ENCODE data around the gene SERPINB1. TPM values are rescaled to one million over a fixed set of nuclear protein-coding genes. Genes with fewer than 3 reads are reported as not detected.

SERPINB1 gene
- total RNA-seq, 1 experiment from 2014 or later, result 73.2 TPM

DNA sequence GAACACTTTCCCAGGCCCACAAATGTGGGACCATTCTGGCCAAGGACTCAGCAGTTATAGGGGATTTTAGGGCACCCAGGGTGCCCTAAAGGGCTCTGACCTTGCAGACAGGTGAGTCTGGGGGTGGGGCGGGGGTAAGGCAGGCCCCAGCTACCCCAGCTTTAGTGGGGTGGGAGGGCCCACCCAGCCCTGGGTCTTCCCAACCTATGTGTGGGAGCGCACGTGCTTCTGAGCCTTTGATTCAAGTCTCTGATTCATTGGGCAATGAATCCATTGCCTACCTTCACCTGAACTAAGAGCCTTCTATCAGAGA lies 958 bp downstream of the SERPINB1 start:
- no peak for TF ChIP-seq EGR1 (IDR thresholded peaks at IDR 0.05; ENCODE audit: low read depth)
- TF ChIP-seq EZH2 (IDR thresholded peaks at IDR 0.05), result no peak
- no peak for TF ChIP-seq CBX3 (IDR thresholded peaks at IDR 0.05; ENCODE audit: low read depth)
- TF ChIP-seq SIN3A (IDR thresholded peaks at IDR 0.05; ENCODE audit: low read depth), result no peak
- TF ChIP-seq, protein P1, sequence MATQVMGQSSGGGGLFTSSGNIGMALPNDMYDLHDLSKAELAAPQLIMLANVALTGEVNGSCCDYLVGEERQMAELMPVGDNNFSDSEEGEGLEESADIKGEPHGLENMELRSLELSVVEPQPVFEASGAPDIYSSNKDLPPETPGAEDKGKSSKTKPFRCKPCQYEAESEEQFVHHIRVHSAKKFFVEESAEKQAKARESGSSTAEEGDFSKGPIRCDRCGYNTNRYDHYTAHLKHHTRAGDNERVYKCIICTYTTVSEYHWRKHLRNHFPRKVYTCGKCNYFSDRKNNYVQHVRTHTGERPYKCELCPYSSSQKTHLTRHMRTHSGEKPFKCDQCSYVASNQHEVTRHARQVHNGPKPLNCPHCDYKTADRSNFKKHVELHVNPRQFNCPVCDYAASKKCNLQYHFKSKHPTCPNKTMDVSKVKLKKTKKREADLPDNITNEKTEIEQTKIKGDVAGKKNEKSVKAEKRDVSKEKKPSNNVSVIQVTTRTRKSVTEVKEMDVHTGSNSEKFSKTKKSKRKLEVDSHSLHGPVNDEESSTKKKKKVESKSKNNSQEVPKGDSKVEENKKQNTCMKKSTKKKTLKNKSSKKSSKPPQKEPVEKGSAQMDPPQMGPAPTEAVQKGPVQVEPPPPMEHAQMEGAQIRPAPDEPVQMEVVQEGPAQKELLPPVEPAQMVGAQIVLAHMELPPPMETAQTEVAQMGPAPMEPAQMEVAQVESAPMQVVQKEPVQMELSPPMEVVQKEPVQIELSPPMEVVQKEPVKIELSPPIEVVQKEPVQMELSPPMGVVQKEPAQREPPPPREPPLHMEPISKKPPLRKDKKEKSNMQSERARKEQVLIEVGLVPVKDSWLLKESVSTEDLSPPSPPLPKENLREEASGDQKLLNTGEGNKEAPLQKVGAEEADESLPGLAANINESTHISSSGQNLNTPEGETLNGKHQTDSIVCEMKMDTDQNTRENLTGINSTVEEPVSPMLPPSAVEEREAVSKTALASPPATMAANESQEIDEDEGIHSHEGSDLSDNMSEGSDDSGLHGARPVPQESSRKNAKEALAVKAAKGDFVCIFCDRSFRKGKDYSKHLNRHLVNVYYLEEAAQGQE (IDR thresholded peaks at IDR 0.05; ENCODE audit: low read depth), result no peak
- no peak for TF ChIP-seq SP1 (IDR thresholded peaks at IDR 0.05; ENCODE audit: low read depth)
- TF ChIP-seq ZBTB33 (IDR thresholded peaks at IDR 0.05; ENCODE audit: extremely low read depth, insufficient replicate concordance, low read length), result no peak
- TF ChIP-seq ELF1 (IDR thresholded peaks at IDR 0.05; ENCODE audit: borderline replicate concordance, low read depth), result no peak
- no peak for TF ChIP-seq POLR2A (IDR thresholded peaks at IDR 0.05; ENCODE audit: borderline replicate concordance, extremely low read depth, insufficient read depth, insufficient read length)
- TF ChIP-seq SRF (IDR thresholded peaks at IDR 0.05; ENCODE audit: low read depth), result no peak
- no peak for TF ChIP-seq YY1 (IDR thresholded peaks at IDR 0.05; ENCODE audit: extremely low read depth, insufficient replicate concordance, low read depth, low read length)
- TF ChIP-seq JUND (IDR thresholded peaks at IDR 0.05), result no peak
- no peak for TF ChIP-seq FOSL1 (IDR thresholded peaks at IDR 0.05; ENCODE audit: low read depth)
- no peak for TF ChIP-seq ATF3 (IDR thresholded peaks at IDR 0.05)
- TF ChIP-seq ZNF274 (IDR thresholded peaks at IDR 0.05; ENCODE audit: low read depth, low read length), result no peak
- TF ChIP-seq CEBPB (IDR thresholded peaks at IDR 0.05; ENCODE audit: low read depth), result no peak
- TF ChIP-seq, protein P2, sequence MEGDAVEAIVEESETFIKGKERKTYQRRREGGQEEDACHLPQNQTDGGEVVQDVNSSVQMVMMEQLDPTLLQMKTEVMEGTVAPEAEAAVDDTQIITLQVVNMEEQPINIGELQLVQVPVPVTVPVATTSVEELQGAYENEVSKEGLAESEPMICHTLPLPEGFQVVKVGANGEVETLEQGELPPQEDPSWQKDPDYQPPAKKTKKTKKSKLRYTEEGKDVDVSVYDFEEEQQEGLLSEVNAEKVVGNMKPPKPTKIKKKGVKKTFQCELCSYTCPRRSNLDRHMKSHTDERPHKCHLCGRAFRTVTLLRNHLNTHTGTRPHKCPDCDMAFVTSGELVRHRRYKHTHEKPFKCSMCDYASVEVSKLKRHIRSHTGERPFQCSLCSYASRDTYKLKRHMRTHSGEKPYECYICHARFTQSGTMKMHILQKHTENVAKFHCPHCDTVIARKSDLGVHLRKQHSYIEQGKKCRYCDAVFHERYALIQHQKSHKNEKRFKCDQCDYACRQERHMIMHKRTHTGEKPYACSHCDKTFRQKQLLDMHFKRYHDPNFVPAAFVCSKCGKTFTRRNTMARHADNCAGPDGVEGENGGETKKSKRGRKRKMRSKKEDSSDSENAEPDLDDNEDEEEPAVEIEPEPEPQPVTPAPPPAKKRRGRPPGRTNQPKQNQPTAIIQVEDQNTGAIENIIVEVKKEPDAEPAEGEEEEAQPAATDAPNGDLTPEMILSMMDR (IDR thresholded peaks at IDR 0.05 in 2 of 3, conservative IDR thresholded peaks at IDR 0.05 in 1 of 3; ENCODE audit: borderline replicate concordance in 1 of 3, insufficient read depth in 1 of 3, low read depth in 2 of 3, low read length in 2 of 3), result no peak
- no peak for TF ChIP-seq RAD21 (IDR thresholded peaks at IDR 0.05; ENCODE audit: low read depth)
- TF ChIP-seq ZFX (IDR thresholded peaks at IDR 0.05), result no peak
- DNase-seq (ENCODE audit: low read depth, low spot score) (no peak), ATAC-seq (no peak)
- Histone ChIP-seq H3K9ac (ENCODE audit: low read length) (peak overlapping the region; percentile 73), H3K4me2 (ENCODE audit: low read length) (peak overlapping the region; percentile 96), H3K79me2 (ENCODE audit: insufficient read depth, low read length) (peaks cover 10% of the 10 kb centered on the region; the same call in 1 of the 2 replicates), H3K27ac (ENCODE audit: low read depth, low read length) (peak overlapping the region; percentile 64), H3K4me1 (ENCODE audit: control insufficient read depth in 1 of 2, insufficient read depth in 2 of 2, low read length in 2 of 2) (peaks cover 50 to 70% of the 10 kb centered on the region in 2 experiments), H3K9me2 (ENCODE audit: insufficient read depth) (no peaks in the 10 kb centered on the region), H4K20me1 (ENCODE audit: insufficient read depth) (no peaks in the 10 kb centered on the region), H2AFZ (ENCODE audit: low read depth, low read length, poor library complexity, severe bottlenecking) (no peak overlapping the region), H3K36me3 (ENCODE audit: control insufficient read depth in 1 of 2, insufficient read depth in 2 of 2, low read length in 2 of 2) (peaks cover 7 to 9% of the 10 kb centered on the region in 2 experiments; a peak in 2 of 4 replicates), H3K9me3 (ENCODE audit: control insufficient read depth in 1 of 2, insufficient read depth in 1 of 2, low read depth in 1 of 2, low read length in 2 of 2) (no peaks in the 10 kb centered on the region), H3K27me3 (ENCODE audit: insufficient read depth, low read length) (no peaks in the 10 kb centered on the region), H3K4me3 (replicated peaks in 1 of 2; ENCODE audit: low read depth in 1 of 2, low read length in 2 of 2) (peak overlapping the region; percentile 70 to 71)
- no TSS peak for BruUV-seq (replicated peaks)
- intact Hi-C loops (cut with micrococcal nuclease), result no loop called here
- POLR2A ChIA-PET, result interaction anchor here (0.7 to 2.3 kb wide), 17 partner anchors 9 to 189 kb away, joined by 3 to 22 read pairs (median 8); no protein-coding TSS in a partner anchor
- CTCF ChIA-PET, result interaction anchor here (1.5 to 1.7 kb wide), 2 partner anchors 49 to 71 kb away, joined by 4 to 20 read pairs; no protein-coding TSS in a partner anchor
- RAD21 ChIA-PET (ENCODE audit: low non-redundant PET in 1 of 2, low total read pairs in 2 of 2, uncharacterized antibody in 2 of 2, unreplicated experiment in 2 of 2), result interaction anchor here in 1 of 2 experiments (1.2 kb wide), 1 partner anchor 49 kb away, joined by 6 read pairs; no protein-coding TSS in a partner anchor
